GM12875 (cell line): ENCODE measurements around the gene HOXD10.

Experiments used
- H3K4me3 ChIP-seq: one replicate; pipeline ENCODE4 v1.5.1; 2011; ENCODE audit warnings: low read depth, low read length, control low read depth
- CTCF ChIP-seq: IDR thresholded peaks from 2 replicates; pipeline ENCODE4 v1.5.1; 2011; ENCODE audit warnings: low read depth, mild to moderate bottlenecking, control low read depth, inconsistent platforms, low read length, moderate library complexity, borderline replicate concordance; ENCODE audit not compliant: insufficient read depth

The HOXD10 gene

GRCh38 chr2:176074919-176075425, 41.6 kb upstream of the HOXD10 start:
- no peak for TF ChIP-seq CTCF
- no peak overlapping the region for H3K4me3 ChIP-seq

- TF ChIP-seq CTCF, result no peak
- H3K4me3 ChIP-seq, result no peak overlapping the region
These were observed 41.1 kb upstream of the HOXD10 start for GRCh38 chr2:176075481-176075880.

GRCh38 chr2:176076063-176076462, 40.5 kb upstream of the HOXD10 start:
- no peak overlapping the region for H3K4me3 ChIP-seq
- no peak for TF ChIP-seq CTCF

GRCh38 chr2:176076796-176077195, 39.8 kb upstream of the HOXD10 start:
- no peak overlapping the region for H3K4me3 ChIP-seq
- no peak for TF ChIP-seq CTCF

GRCh38 chr2:176078541-176079284, 37.9 kb upstream of the HOXD10 start:
- no peak for TF ChIP-seq CTCF
- no peak overlapping the region for H3K4me3 ChIP-seq

- TF ChIP-seq CTCF, result no peak
- no peak overlapping the region for H3K4me3 ChIP-seq
These were observed 37.2 kb upstream of the HOXD10 start for GRCh38 chr2:176079285-176079830.
